Activated naive CD4-positive, alpha-beta T cell treated with Interleukin-2 at 50 U/mL for 16 hours (primary cell): ENCODE results near the gene FNDC3A.

Source experiments
- DNase-seq: peaks from one replicate; pipeline ENCODE4 v3.0.0-alpha.2; 2020

Gene FNDC3A

GRCh38 chr13:48975856-48976575, at the start of gene FNDC3A:
Gene FNDC3A (plus strand): TSS chr13:48975912. CDS start chr13:49006191, 30,279 bp downstream.
- peak; percentile 91 for DNase-seq

GRCh38 chr13:48928757-48929430, 46.8 kb upstream of the FNDC3A start:
- DNase-seq = no peak

- no peak for DNase-seq
These were observed 44.8 kb upstream of the FNDC3A start for GRCh38 chr13:48930918-48931317.

- DNase-seq = no peak
These were observed 37.3 kb upstream of the FNDC3A start for GRCh38 chr13:48938308-48938943.

- no peak for DNase-seq
These were observed 36.0 kb upstream of the FNDC3A start for GRCh38 chr13:48939728-48940127.

GRCh38 chr13:48942131-48942530, 33.6 kb upstream of the FNDC3A start:
- no peak for DNase-seq

GRCh38 chr13:48944221-48944620, 31.5 kb upstream of the FNDC3A start:
- DNase-seq = no peak

- DNase-seq = no peak
These were observed 30.1 kb upstream of the FNDC3A start for GRCh38 chr13:48945626-48946025.

GRCh38 chr13:48946163-48946562, 29.5 kb upstream of the FNDC3A start:
- no peak for DNase-seq

GRCh38 chr13:48949566-48950500, 25.9 kb upstream of the FNDC3A start:
- DNase-seq = no peak

- no peak for DNase-seq
These were observed 25.2 kb upstream of the FNDC3A start for GRCh38 chr13:48950501-48950875.

GRCh38 chr13:48954081-48954480, 21.6 kb upstream of the FNDC3A start:
- no peak for DNase-seq

GRCh38 chr13:48955536-48955935, 20.2 kb upstream of the FNDC3A start:
- no peak for DNase-seq

GRCh38 chr13:48961379-48961778, 14.3 kb upstream of the FNDC3A start:
- no peak for DNase-seq

- DNase-seq = no peak
These were observed 13.4 kb upstream of the FNDC3A start for GRCh38 chr13:48962281-48962680.

- no peak for DNase-seq
These were observed 10.0 kb upstream of the FNDC3A start for GRCh38 chr13:48965736-48966135.

GRCh38 chr13:48969685-48970084, 6.0 kb upstream of the FNDC3A start:
- no peak for DNase-seq

GRCh38 chr13:48973845-48974431, 1.8 kb upstream of the FNDC3A start:
- no peak for DNase-seq

- DNase-seq = no peak
These were observed 434 bp upstream of the FNDC3A start for GRCh38 chr13:48975101-48975855.

GRCh38 chr13:48976576-48977285, 1.0 kb downstream of the FNDC3A start:
- DNase-seq = no peak

- no peak for DNase-seq
These were observed 1.5 kb downstream of the FNDC3A start for GRCh38 chr13:48977286-48977625.
